A549 treated with AZD9567 at 1 μM for 4 hours (cell line): ENCODE data around the gene SLC35A5. TPM values are rescaled to one million over a fixed set of nuclear protein-coding genes. Genes with fewer than 3 reads are reported as not detected.

Experiments
- total RNA-seq: library from RNA; stranded (reverse); fragments of 200-300 nt; extraction: Qiagen RNA extraction; gene quantifications from 5 replicates; pipeline ENCODE4 v1.2.3, GENCODE V29; 2022; ENCODE audit not compliant: insufficient read depth

SLC35A5 gene, protein sequence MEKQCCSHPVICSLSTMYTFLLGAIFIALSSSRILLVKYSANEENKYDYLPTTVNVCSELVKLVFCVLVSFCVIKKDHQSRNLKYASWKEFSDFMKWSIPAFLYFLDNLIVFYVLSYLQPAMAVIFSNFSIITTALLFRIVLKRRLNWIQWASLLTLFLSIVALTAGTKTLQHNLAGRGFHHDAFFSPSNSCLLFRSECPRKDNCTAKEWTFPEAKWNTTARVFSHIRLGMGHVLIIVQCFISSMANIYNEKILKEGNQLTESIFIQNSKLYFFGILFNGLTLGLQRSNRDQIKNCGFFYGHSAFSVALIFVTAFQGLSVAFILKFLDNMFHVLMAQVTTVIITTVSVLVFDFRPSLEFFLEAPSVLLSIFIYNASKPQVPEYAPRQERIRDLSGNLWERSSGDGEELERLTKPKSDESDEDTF
- 15.9 to 25.4 TPM (median 18.2 TPM) in 5 replicates for total RNA-seq

DNA sequence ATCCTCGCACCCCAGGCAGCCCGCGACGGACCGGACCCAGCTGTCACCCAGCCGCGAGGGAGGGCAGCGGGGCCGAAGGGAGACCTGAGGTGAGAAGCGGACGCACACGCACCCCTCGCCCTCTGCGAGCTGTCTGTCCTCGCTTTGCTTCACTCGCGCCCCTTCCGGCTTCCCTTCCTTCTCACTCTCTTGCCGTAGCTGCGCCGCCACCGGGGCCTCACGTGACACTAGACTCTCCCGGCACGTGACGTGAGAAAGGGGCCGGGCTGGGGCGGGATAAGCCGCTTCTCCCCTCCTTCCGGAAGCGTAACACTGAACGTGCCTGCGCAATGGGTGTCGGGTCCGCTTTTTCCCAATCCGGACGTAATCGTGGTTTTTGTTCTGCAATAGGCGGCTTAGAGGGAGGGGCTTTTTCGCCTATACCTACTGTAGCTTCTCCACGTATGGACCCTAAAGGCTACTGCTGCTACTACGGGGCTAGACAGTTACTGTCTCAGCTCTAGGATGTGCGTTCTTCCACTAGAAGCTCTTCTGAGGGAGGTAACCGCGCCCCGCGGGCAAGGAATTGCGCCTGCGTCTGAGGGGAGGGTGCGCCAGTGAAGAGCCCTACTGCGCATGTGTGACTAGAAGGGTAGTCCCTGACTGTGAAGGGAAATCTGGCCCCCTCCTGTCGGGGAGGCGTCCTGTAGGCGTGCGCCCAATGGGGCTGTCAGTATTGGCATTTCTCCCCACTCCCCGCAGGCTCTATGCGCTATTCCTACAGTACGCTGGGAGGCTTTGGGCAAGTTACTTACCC lies at the start of gene SLC35A5, which contains the start of gene ATG3:
Gene SLC35A5 (plus strand): TSS at position 312 of the 796 bp plus-strand sequence. CDS start 1,359 bp downstream, outside the sequence.
Gene ATG3 (minus strand): TSS at position 229 of the 796 bp plus-strand sequence. CDS start 434 bp downstream, outside the sequence.

Other genes with a start within 250 kb of the SLC35A5 start
- gene CD200, start 228.9 kb upstream of the SLC35A5 start, total RNA-seq, result not detected in 5 replicates
- not detected in 5 replicates for gene BTLA, start 62.6 kb upstream of the SLC35A5 start, total RNA-seq
- 45.2 to 58.1 TPM (median 47.0 TPM) in 5 replicates for gene ATG3, start 83 bp upstream of the SLC35A5 start, total RNA-seq
- gene CCDC80, start 79.1 kb downstream of the SLC35A5 start, total RNA-seq, result 35.4 to 53.9 TPM (median 44.1 TPM) in 5 replicates